A673 (cell line): ENCODE results near the gene CAMSAP1. TPM values are rescaled to one million over a fixed set of nuclear protein-coding genes. Genes with fewer than 3 reads are reported as not detected.

Experiments
- BruUV-seq: library from RNA; stranded (reverse); fragments of 400-500 nt; replicated peaks from 2 replicates; lab custom pipeline; 2021; lab: Mats Ljungman, UMichigan
- CTCF ChIA-PET: fragments of 300-600 bp; sonication (Branson Sonifier 250); formaldehyde crosslinking; loops from one replicate; lab custom pipeline; 2022; ENCODE audit warnings: antibody characterized with exemption; lab: Charles Lee
- POLR2A ChIA-PET: fragments of 300-600 bp; sonication (Branson Sonifier 250); formaldehyde crosslinking; loops from one replicate; lab custom pipeline; 2022; ENCODE audit warnings: antibody characterized with exemption; ENCODE audit not compliant: low non-redundant PET; lab: Charles Lee
- DNase-seq: peaks from one replicate; pipeline ENCODE4 v3.0.0-alpha.2; 2015; ENCODE audit warnings: low spot score
- H3K27ac ChIP-seq: fragments of 200-600 bp; sonication (generic); 2 replicates; pipeline ENCODE4 v1.5.1; 2016; ENCODE audit warnings: mixed run types, low read depth, mild to moderate bottlenecking, mixed read lengths, antibody characterized with exemption, low read length; ENCODE audit not compliant: poor library complexity, severe bottlenecking
- H3K27me3 ChIP-seq: fragments of 200-600 bp; sonication (generic); replicated peaks from 2 replicates; pipeline ENCODE4 v1.6.1; 2017; ENCODE audit warnings: mixed run types, low read depth, mild to moderate bottlenecking, mixed read lengths, antibody characterized with exemption, low read length; ENCODE audit not compliant: insufficient read depth, poor library complexity
- H3K36me3 ChIP-seq: fragments of 200-600 bp; sonication (generic); 2 replicates; pipeline ENCODE4 v1.6.1; 2016; ENCODE audit warnings: mixed run types, mild to moderate bottlenecking, mixed read lengths, antibody characterized with exemption, low read length; ENCODE audit not compliant: insufficient read depth, poor library complexity, severe bottlenecking
- H3K4me1 ChIP-seq: fragments of 200-600 bp; sonication (generic); 2 replicates; pipeline ENCODE4 v1.6.1; 2017; ENCODE audit warnings: mixed run types, mild to moderate bottlenecking, mixed read lengths, antibody characterized with exemption, low read length; ENCODE audit not compliant: insufficient read depth, poor library complexity, severe bottlenecking
- H3K4me3 ChIP-seq: fragments of 200-600 bp; sonication (generic); 2 replicates; pipeline ENCODE4 v1.5.1; 2016; ENCODE audit warnings: low read depth, mixed run types, mild to moderate bottlenecking, mixed read lengths, low read length; ENCODE audit not compliant: poor library complexity, severe bottlenecking
- H3K9me3 ChIP-seq: fragments of 200-600 bp; sonication (generic); 2 replicates; pipeline ENCODE4 v1.6.1; 2016; ENCODE audit warnings: mixed run types, low read depth, mild to moderate bottlenecking, mixed read lengths, antibody characterized with exemption, low read length; ENCODE audit not compliant: poor library complexity, severe bottlenecking
- EZH2 ChIP-seq: fragments of 200-600 bp; sonication (generic); IDR thresholded peaks from 2 replicates; pipeline ENCODE4 v1.6.1; 2017; ENCODE audit warnings: borderline replicate concordance, low read depth, mild to moderate bottlenecking, mixed read lengths, antibody characterized with exemption, low read length; ENCODE audit not compliant: poor library complexity, severe bottlenecking
- intact Hi-C: fragments of 100-400 bp; cut with micrococcal nuclease; formaldehyde crosslinking; loops from one replicate; pipeline ENCODE4 v1.10.0; 2022; ENCODE audit not compliant: unreplicated experiment
- total RNA-seq: library from RNA; stranded (reverse); gene quantifications from 2 replicates; pipeline ENCODE4 v1.2.3, GENCODE V29; 2021
- TF ChIP-seq, protein P1 (sequence below): fragments of 300-800, 200-600 bp; sonication (generic); conservative IDR thresholded peaks from 2 replicates; pipeline ENCODE4 v1.5.1; 2017; ENCODE audit warnings: low read depth, mild to moderate bottlenecking, antibody characterized with exemption, low read length, moderate library complexity, mixed read lengths

CAMSAP1 gene
- total RNA-seq, 1 experiment from 2014 or later = 52.3 TPM

DNA sequence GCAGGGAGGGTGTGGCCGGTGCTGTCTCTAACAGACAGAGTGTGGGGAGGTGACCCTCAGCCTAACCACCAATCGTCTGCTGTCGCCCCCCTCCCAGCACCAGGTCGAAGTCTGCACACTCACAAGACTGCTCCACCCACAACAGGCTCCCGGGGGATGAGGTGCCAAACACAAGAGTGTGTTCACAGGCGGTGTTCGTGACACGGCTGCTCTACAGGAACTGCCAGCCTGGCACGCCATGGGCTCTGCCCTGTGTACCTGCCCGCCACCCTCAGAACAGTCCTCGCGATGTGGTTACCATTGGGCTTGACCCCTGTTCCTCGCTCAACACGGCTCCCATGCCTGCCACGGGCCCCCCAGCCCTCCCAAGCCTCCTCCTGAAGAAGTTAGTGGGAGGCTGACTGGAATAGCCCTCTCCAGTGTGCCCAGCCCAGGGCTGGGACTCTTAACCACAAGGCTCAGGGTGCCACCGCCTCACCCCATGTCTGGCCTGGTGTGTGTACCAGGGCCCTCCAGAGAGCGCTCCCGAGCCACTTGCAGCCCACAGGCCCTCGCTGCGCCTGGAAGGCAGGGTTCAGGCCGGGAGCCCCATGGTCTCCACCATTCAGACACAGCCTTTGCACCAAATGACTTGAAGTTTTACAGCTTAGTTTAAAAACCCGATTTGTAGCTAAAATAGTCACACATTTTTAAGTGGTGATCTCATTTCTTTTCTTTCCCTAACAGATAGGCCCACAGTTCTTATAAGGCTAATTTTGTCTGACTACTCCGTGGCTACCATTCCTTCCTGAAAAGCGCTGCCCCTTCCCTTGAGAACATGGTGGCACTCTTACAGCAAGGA lies 102.5 kb downstream of the CAMSAP1 start:
- H3K9me3 ChIP-seq = no peaks in the 10 kb centered on the region
- no peak overlapping the region for H3K4me3 ChIP-seq
- no peaks in the 10 kb centered on the region for H3K27me3 ChIP-seq
- TF ChIP-seq, protein P1, sequence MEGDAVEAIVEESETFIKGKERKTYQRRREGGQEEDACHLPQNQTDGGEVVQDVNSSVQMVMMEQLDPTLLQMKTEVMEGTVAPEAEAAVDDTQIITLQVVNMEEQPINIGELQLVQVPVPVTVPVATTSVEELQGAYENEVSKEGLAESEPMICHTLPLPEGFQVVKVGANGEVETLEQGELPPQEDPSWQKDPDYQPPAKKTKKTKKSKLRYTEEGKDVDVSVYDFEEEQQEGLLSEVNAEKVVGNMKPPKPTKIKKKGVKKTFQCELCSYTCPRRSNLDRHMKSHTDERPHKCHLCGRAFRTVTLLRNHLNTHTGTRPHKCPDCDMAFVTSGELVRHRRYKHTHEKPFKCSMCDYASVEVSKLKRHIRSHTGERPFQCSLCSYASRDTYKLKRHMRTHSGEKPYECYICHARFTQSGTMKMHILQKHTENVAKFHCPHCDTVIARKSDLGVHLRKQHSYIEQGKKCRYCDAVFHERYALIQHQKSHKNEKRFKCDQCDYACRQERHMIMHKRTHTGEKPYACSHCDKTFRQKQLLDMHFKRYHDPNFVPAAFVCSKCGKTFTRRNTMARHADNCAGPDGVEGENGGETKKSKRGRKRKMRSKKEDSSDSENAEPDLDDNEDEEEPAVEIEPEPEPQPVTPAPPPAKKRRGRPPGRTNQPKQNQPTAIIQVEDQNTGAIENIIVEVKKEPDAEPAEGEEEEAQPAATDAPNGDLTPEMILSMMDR = peak; percentile 33
- TF ChIP-seq EZH2 = no peak
- peaks cover 5% of the 10 kb centered on the region for H3K36me3 ChIP-seq
- no peak overlapping the region for H3K27ac ChIP-seq
- BruUV-seq = no TSS peak
- DNase-seq = no peak
- CTCF ChIA-PET = no interaction called here
- H3K4me1 ChIP-seq = no peaks in the 10 kb centered on the region
- POLR2A ChIA-PET = no interaction called here
- intact Hi-C loops = no loop called here

DNA sequence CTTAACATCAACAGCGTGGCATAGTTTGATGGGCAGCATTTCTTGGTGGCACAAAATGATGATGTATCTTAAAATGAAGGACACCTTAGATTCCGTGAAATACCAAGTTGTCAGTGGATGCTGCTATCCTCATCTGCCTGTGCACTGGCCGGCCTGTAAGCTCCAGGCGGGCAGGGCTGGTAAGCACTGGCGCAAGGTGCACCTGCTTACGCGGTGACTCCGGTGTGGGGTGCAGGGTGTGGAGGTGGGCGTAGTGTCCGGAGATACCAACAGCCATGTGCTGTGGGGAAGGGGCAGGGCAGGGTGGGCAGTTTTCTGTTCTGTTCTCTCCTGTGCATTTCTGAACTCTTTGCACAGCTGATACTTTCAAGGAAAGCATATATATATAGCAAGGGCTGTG lies 103.9 kb downstream of the CAMSAP1 start:
- Histone ChIP-seq H3K4me1 (no peaks in the 10 kb centered on the region), H3K27ac (no peak overlapping the region), H3K36me3 (no peaks in the 10 kb centered on the region), H3K27me3 (no peaks in the 10 kb centered on the region), H3K9me3 (no peaks in the 10 kb centered on the region), H3K4me3 (no peak overlapping the region)
- intact Hi-C loops = no loop called here
- no peak for TF ChIP-seq EZH2
- TF ChIP-seq, protein P1 = no peak
- DNase-seq = no peak
- ChIA-PET CTCF (interaction anchor here (0.5 kb wide), 1 partner anchor 403 kb away, joined by 3 read pairs; no protein-coding TSS in a partner anchor), POLR2A (no interaction called here)
- no TSS peak for BruUV-seq

DNA sequence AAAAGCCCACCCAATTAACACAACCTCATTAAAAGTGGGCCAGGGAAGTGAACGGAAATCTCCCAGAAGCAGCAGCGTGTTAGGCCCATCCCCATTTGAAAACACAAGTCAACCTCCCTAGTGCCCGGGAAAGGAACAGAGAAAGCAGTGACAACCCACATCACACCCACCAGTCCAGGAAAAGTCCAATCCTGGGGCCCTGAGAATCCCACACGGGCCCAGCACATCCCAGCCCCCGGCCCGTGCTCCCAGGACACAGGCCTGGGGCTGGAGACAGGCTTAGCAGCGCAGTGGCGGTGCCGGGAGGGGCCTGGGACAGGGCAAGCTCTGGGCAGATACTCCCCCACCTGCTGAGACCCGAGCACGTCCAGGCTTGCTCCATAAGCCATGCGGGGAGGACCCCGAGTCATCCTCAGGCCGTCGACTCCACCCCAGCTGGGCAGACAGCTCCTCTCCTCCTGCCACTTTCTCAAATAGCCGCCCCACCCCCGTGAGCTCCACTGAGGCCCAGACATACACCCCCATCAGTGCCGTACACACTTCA lies 104.4 kb downstream of the CAMSAP1 start:
- DNase-seq = no peak

More for the DNA sequence above, 104.4 kb downstream of the CAMSAP1 start:
- ChIA-PET CTCF (no interaction called here), POLR2A (no interaction called here)
- no TSS peak for BruUV-seq
- Histone ChIP-seq H3K36me3 (no peaks in the 10 kb centered on the region), H3K27me3 (no peaks in the 10 kb centered on the region), H3K27ac (no peak overlapping the region), H3K4me1 (no peaks in the 10 kb centered on the region), H3K9me3 (no peaks in the 10 kb centered on the region), H3K4me3 (no peak overlapping the region)
- intact Hi-C loops = no loop called here
- TF ChIP-seq, protein P1 = no peak
- TF ChIP-seq EZH2 = no peak
